Uterus (tissue), 2 donors: Measurements from ENCODE around the gene ETV1.

Experiments
- POLR2A ChIP-seq, 2 donors: fragments of 450-650 bp; IDR thresholded peaks; one replicate each; pipeline ENCODE4 v1.6.1; 2016; ENCODE audit warnings: antibody characterized with exemption in 2 of 2, mild to moderate bottlenecking in 1 of 2, moderate library complexity in 1 of 2
- TF ChIP-seq, protein P1 (sequence below), 4 experiments: fragments of 200-600 bp in 2 of 4; fragments of 450-650 bp in 2 of 4; sonication (generic) in 2 of 4; IDR thresholded peaks; one replicate each; pipeline ENCODE4 v1.5.1; 2016 to 2019; ENCODE audit warnings: antibody characterized with exemption in 4 of 4, mild to moderate bottlenecking in 2 of 4, moderate library complexity in 1 of 4

- no peak for TF ChIP-seq POLR2A (IDR thresholded peaks at IDR 0.05)
- TF ChIP-seq, protein P1, sequence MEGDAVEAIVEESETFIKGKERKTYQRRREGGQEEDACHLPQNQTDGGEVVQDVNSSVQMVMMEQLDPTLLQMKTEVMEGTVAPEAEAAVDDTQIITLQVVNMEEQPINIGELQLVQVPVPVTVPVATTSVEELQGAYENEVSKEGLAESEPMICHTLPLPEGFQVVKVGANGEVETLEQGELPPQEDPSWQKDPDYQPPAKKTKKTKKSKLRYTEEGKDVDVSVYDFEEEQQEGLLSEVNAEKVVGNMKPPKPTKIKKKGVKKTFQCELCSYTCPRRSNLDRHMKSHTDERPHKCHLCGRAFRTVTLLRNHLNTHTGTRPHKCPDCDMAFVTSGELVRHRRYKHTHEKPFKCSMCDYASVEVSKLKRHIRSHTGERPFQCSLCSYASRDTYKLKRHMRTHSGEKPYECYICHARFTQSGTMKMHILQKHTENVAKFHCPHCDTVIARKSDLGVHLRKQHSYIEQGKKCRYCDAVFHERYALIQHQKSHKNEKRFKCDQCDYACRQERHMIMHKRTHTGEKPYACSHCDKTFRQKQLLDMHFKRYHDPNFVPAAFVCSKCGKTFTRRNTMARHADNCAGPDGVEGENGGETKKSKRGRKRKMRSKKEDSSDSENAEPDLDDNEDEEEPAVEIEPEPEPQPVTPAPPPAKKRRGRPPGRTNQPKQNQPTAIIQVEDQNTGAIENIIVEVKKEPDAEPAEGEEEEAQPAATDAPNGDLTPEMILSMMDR (IDR thresholded peaks at IDR 0.05), result no peak
Observed at GRCh38 chr7:13849163-13849892, 140.1 kb downstream of the ETV1 start.
